ENCODE results near the gene CLDN8.

Gene CLDN8

GRCh38 chr21:30216041-30216723, at the start of gene CLDN8:
Gene CLDN8, minus strand, starts transcription at chr21:30216097. Its CDS starts 172 bp downstream, at chr21:30215925.
- DNase-seq, result no peak

- DNase-seq, result no peak
These were observed 41.9 kb upstream of the CLDN8 start for GRCh38 chr21:30257773-30258172.

GRCh38 chr21:30256100-30256499, 40.2 kb upstream of the CLDN8 start:
- DNase-seq, result no peak

- no peak for DNase-seq
These were observed 39.8 kb upstream of the CLDN8 start for GRCh38 chr21:30255679-30256078.

- no peak for DNase-seq
These were observed 35.9 kb upstream of the CLDN8 start for GRCh38 chr21:30251781-30252180.

GRCh38 chr21:30249936-30250335, 34.0 kb upstream of the CLDN8 start:
- no peak for DNase-seq

- DNase-seq, result no peak
These were observed 32.9 kb upstream of the CLDN8 start for GRCh38 chr21:30248844-30249243.

- DNase-seq, result no peak
These were observed 29.2 kb upstream of the CLDN8 start for GRCh38 chr21:30245061-30245460.

GRCh38 chr21:30243691-30244090, 27.8 kb upstream of the CLDN8 start:
- DNase-seq, result no peak

- DNase-seq, result no peak
These were observed 24.8 kb upstream of the CLDN8 start for GRCh38 chr21:30240661-30241060.

GRCh38 chr21:30238168-30238567, 22.3 kb upstream of the CLDN8 start:
- DNase-seq, result no peak

GRCh38 chr21:30234643-30235042, 18.7 kb upstream of the CLDN8 start:
- no peak for DNase-seq

GRCh38 chr21:30234050-30234449, 18.2 kb upstream of the CLDN8 start:
- no peak for DNase-seq

GRCh38 chr21:30233228-30234020, 17.5 kb upstream of the CLDN8 start:
- no peak for DNase-seq

- no peak for DNase-seq
These were observed 16.1 kb upstream of the CLDN8 start for GRCh38 chr21:30232011-30232410.

GRCh38 chr21:30227633-30228404, 11.9 kb upstream of the CLDN8 start:
- no peak for DNase-seq

- no peak for DNase-seq
These were observed 11.2 kb upstream of the CLDN8 start for GRCh38 chr21:30227128-30227527.

GRCh38 chr21:30223596-30223995, 7.7 kb upstream of the CLDN8 start:
- DNase-seq, result no peak

GRCh38 chr21:30222724-30223123, 6.8 kb upstream of the CLDN8 start:
- no peak for DNase-seq

GRCh38 chr21:30211071-30211470, 4.8 kb downstream of the CLDN8 start:
- no peak for DNase-seq

GRCh38 chr21:30209601-30210000, 6.3 kb downstream of the CLDN8 start:
- no peak for DNase-seq

- DNase-seq, result no peak
These were observed 8.7 kb downstream of the CLDN8 start for GRCh38 chr21:30207252-30207579.

GRCh38 chr21:30206551-30207251, 9.2 kb downstream of the CLDN8 start:
- no peak for DNase-seq

Data from CD4-positive, alpha-beta T cell treated with Interferon gamma for 1 hour (primary cell).